ENCODE measurements around the gene KLLN.
"Not testable (repeated sequence)": the region's sequence is repeated elsewhere in the genome, so short reads cannot be mapped to it uniquely, and the experiment has no call there.

Gene KLLN

GRCh38 chr10:87863053-87863943 lies at the start of gene KLLN, which contains the start of gene PTEN:
Gene KLLN, minus strand, starts transcription at chr10:87863533. Its CDS starts 1,046 bp downstream, at chr10:87862487.
Gene PTEN, plus strand, starts transcription at chr10:87863625. Its CDS starts 845 bp downstream, at chr10:87864470.
- peak; percentile 79 for DNase-seq (ENCODE audit: low read depth)

- not testable (repeated sequence) for DNase-seq (ENCODE audit: low read depth)
Measured at GRCh38 chr10:87903396-87903795, 40.1 kb upstream of the KLLN start.

GRCh38 chr10:87897957-87898356 lies 34.6 kb upstream of the KLLN start:
- not testable (repeated sequence) for DNase-seq (ENCODE audit: low read depth)

- no peak for DNase-seq (ENCODE audit: low read depth)
Measured at GRCh38 chr10:87896216-87896615, 32.9 kb upstream of the KLLN start.

- no peak for DNase-seq (ENCODE audit: low read depth)
Measured at GRCh38 chr10:87895430-87895829, 32.1 kb upstream of the KLLN start.

GRCh38 chr10:87887548-87888289 lies 24.4 kb upstream of the KLLN start:
- no peak for DNase-seq (ENCODE audit: low read depth)

- no peak for DNase-seq (ENCODE audit: low read depth)
Measured at GRCh38 chr10:87887146-87887545, 23.8 kb upstream of the KLLN start.

GRCh38 chr10:87886635-87887034 lies 23.3 kb upstream of the KLLN start:
- DNase-seq (ENCODE audit: low read depth) = no peak

- DNase-seq (ENCODE audit: low read depth) = no peak
Measured at GRCh38 chr10:87882555-87883294, 19.4 kb upstream of the KLLN start.

GRCh38 chr10:87881373-87882059 lies 18.2 kb upstream of the KLLN start:
- not testable (repeated sequence) for DNase-seq (ENCODE audit: low read depth)

- no peak for DNase-seq (ENCODE audit: low read depth)
Measured at GRCh38 chr10:87880336-87880735, 17.0 kb upstream of the KLLN start.

- DNase-seq (ENCODE audit: low read depth) = no peak
Measured at GRCh38 chr10:87878664-87879459, 15.5 kb upstream of the KLLN start.

GRCh38 chr10:87875929-87876571 lies 12.7 kb upstream of the KLLN start:
- DNase-seq (ENCODE audit: low read depth) = no peak

- DNase-seq (ENCODE audit: low read depth) = no peak
Measured at GRCh38 chr10:87873656-87874055, 10.3 kb upstream of the KLLN start.

- DNase-seq (ENCODE audit: low read depth) = no peak
Measured at GRCh38 chr10:87872828-87873227, 9.5 kb upstream of the KLLN start.

- no peak for DNase-seq (ENCODE audit: low read depth)
Measured at GRCh38 chr10:87869773-87870551, 6.6 kb upstream of the KLLN start.

GRCh38 chr10:87869139-87869538 lies 5.8 kb upstream of the KLLN start:
- not testable (repeated sequence) for DNase-seq (ENCODE audit: low read depth)

GRCh38 chr10:87868277-87868676 lies 4.9 kb upstream of the KLLN start:
- no peak for DNase-seq (ENCODE audit: low read depth)

- DNase-seq (ENCODE audit: low read depth) = no peak
Measured at GRCh38 chr10:87867453-87867852, 4.1 kb upstream of the KLLN start.
